Cardiac fibroblast (primary cell): ENCODE measurements around the gene RANBP3.

Experiments used
- DNase-seq, 2 donors: peaks; one replicate each; pipeline versions ENCODE4 v3.0.0 to v3.0.0-alpha.2; 2010; ENCODE audit warnings: low read depth in 2 of 2
- H3K4me3 ChIP-seq, 2 donors: replicated peaks in 1 of 2; 1 replicate in 1 of 2; 2 replicates in 1 of 2; pipeline ENCODE4 v1.5.1; 2011; ENCODE audit warnings: low read depth in 2 of 2, low read length in 2 of 2, mild to moderate bottlenecking in 2 of 2, moderate library complexity in 1 of 2
- CTCF ChIP-seq: IDR thresholded peaks from one replicate; pipeline ENCODE4 v1.5.1; 2011; ENCODE audit warnings: low read depth, mild to moderate bottlenecking, low read length, inconsistent platforms

The RANBP3 gene

GRCh38 chr19:5914946-5915781 is 62.8 kb downstream of the RANBP3 start:
- DNase-seq: no peak
- H3K4me3 ChIP-seq: no peak overlapping the region
- no peak for TF ChIP-seq CTCF

- no peak for DNase-seq
- H3K4me3 ChIP-seq: no peak overlapping the region
- no peak for TF ChIP-seq CTCF
These were observed 63.6 kb downstream of the RANBP3 start for GRCh38 chr19:5914358-5914774.

- H3K4me3 ChIP-seq: no peak within 1 kb of the TSS
These were observed 64.1 kb downstream of the RANBP3 start, which contains the start of gene CAPS for GRCh38 chr19:5913739-5914357. CAPS (plus strand) TSS chr19:5914254; CDS start chr19:5914407, 153 bp downstream.

GRCh38 chr19:5911366-5911765 is 66.6 kb downstream of the RANBP3 start:
- no peak for TF ChIP-seq CTCF
- no peak for DNase-seq
- no peak overlapping the region for H3K4me3 ChIP-seq

More at GRCh38 chr19:5913739-5914357, 64.1 kb downstream of the RANBP3 start, which contains the start of gene CAPS:
- DNase-seq: peak; percentile 36 to 82
- TF ChIP-seq CTCF: no peak

GRCh38 chr19:5910638-5910907 is 67.4 kb downstream of the RANBP3 start:
- H3K4me3 ChIP-seq: no peak overlapping the region
- DNase-seq: no peak
- no peak for TF ChIP-seq CTCF

GRCh38 chr19:5908773-5909442 is 69.0 kb downstream of the RANBP3 start:
- H3K4me3 ChIP-seq: no peak overlapping the region
- no peak for TF ChIP-seq CTCF
- no peak for DNase-seq
